G401.6 (cell line): ENCODE data around the gene FAM50B.

Experiments
- FAIRE-seq: peaks from 2 replicates; lab custom pipeline; 2012; peaks lifted over from hg19 to GRCh38; lab: Jason Lieb, UNC

Gene FAM50B

GRCh38 chr6:3895312-3895653 is 46.1 kb downstream of the FAM50B start:
- FAIRE-seq, result no peak

- FAIRE-seq, result no peak
Observed at GRCh38 chr6:3895805-3896204, 46.6 kb downstream of the FAM50B start.

- no peak for FAIRE-seq
Observed at GRCh38 chr6:3898265-3898994, 49.3 kb downstream of the FAM50B start.

GRCh38 chr6:3899061-3899460 is 49.9 kb downstream of the FAM50B start:
- FAIRE-seq, result no peak

- no peak for FAIRE-seq
Observed at GRCh38 chr6:3899970-3900439, 50.8 kb downstream of the FAM50B start.
